Stimulated activated CD8-positive, alpha-beta memory T cell treated with anti-CD3 and anti-CD28 coated beads, Interleukin-4, amount 100 ng/mL, for 24 hours (primary cell): ENCODE results near the gene PREX1.
"Not testable (repeated sequence)": the region's sequence is repeated elsewhere in the genome, so short reads cannot be mapped to it uniquely, and the experiment has no call there.

Experiments used
- DNase-seq: peaks from one replicate; pipeline ENCODE4 v3.0.0-alpha.2; 2020; ENCODE audit warnings: low read depth

PREX1 gene

DNA sequence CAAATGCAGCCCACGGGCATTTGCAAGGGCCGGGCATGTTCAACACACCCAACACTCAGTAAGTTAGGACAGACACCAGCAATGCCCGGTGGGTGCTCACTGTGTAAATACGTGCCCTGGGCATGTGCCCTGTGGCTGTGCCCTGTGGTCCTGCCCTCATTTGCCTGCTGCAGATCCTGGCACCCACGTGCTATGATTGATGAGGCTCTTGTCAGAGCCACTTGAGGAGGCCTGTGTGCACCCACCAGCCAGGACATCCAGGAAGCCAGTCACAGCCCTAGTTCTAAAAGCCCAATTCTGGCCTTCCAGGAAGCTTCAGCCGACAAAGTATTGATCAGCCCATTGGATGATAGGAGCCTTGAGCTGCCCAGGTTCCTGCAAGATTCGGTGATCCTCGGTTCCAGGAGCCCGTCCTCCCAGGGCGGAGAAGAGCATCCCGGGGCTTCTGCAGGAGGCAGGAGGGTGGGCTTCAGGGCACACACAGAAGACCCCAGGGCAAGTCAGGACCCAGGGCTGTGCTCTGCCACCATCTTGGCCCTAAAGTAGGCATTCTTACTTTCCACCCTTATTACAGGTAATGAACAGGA, 223.9 kb downstream of the PREX1 start:
- DNase-seq: no peak

DNA sequence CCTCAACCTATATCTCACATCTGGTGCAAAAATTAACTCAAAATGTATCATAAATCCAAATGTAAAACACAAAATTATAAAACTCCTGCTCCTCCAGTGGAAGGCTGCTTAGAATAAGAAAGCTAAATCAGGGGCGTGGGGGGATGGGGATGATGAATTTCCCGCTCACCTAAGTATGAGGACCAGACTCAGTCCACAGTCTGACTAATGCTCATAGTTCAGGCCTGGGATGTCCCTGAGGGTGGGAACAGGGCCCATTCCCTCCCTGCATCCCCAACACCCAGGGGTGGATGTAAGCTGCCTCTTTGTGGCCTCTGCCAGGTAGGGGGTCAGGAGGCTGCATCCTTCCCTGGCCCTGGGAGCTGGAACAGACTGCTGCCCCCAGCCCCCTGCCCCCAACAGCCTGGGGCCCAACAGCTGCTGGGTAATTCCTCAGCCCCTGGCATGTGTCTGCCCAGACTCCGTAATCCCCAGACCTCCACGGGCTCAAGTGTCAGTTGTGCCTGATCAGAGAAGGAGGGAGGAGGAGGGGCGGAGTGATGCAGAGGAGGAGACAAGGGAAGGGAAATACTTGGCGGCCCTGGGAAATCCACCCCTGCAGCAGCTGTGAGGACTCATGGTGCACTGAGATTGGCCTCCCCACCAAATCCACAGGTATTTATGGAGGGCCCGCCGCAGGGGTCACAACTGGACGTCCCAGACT, 224.5 kb downstream of the PREX1 start:
- DNase-seq: no peak

DNA sequence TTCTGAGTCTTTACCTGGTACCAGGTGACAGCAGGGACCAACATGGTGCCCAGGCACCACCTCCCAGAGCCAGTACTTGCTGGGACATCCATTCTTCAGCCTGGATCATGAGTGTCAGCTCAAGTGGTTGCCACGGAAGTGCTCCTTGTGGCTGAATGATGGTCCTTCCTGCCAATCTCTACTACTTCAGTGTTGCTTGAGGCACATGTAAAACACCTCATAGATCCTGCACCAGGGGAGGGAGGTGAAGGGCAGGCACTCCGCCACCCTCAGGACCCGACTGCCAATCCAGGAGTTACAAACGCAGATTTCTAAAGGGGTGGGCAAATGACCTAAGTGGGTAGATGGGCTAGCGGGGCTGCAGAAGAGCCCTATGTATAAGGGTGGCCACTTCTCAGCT, 226.0 kb downstream of the PREX1 start:
- no peak for DNase-seq

DNA sequence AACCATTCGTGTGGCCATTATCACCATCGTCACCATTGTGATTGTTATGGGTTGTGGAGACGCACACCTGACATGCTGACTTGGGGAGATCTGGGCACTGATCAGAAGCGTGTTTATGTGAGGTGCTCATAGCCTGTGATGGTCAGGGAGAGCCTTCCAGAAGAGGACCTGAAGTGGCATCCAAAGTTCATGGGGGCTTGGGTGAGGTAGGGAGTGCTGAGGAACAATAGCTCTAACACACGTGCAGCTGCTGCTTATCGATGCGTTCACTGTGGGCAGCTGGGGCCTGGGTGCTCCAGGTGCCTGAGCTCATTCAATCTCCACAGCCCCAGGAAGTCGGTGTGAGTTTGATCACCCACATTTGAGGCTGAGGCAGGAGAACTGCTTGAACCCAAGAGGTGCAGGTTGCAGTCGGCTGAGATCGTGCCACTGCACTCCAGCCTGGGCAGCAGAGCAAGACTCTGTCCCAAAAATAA, 227.3 kb downstream of the PREX1 start:
- no peak for DNase-seq

DNA sequence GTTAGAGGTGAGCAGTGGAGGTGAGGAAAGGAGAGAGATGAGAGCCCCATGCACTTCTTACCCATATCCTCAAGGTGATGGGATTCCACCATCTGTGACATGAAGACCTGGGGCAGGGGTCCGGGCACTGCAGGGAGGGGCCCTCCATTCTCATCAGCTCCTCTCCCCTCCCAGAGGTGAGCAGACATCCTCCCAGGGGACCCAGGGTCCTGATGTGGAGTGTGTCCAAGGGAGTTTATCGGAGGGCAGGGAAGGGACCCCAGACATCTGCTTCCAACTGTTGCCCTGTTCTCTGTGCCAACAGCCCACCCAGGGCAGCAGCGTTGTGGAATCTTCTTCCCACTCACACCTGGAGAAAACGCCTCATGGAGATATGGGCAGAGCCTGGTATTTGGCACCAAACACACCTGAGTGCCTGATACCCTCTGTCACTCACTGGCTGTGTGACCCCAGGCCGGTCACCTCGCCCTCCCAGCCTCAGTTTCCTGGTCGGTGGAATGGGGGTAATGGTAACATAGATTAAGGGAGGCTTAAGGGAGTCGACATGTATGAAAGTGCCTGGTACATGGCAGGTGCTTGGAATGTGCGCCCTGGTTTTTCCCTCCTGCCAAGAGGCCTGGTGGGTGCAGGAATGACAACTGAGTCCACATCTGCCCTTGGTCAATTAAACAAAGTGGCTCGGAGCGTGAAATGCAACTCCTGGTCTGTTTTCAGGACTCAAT, 227.9 kb downstream of the PREX1 start:
- DNase-seq: no peak

DNA sequence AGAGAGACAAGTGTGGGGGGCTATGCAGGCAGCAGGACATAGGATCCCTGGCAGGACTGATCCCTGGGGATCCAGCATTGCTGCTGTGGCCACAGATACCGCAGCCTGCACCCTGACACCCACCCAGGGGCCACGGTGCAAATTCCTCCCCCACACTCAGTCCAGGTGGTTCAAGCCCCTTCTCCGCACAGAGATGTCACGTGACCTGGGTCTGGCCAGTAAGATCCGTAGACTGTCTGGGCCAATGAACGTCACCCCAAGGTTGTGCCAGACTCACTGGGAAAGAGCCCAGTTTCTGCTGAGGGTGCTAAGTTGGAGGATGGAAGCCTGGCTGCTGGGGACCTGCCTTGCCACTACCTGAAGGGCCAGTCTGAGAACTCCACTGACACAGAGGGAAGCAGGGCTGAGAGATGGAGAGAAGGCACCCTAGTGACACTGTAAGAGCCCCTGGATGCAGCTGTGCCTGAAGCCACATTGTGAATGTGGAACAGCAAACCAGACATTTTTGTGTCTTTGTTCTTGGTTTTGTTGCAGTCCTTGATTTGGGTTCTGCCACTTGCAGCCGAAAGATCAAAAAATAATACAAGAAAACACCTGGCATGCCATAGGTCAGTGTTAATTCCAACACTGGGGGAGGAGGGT, 228.6 kb downstream of the PREX1 start:
- DNase-seq: no peak

DNA sequence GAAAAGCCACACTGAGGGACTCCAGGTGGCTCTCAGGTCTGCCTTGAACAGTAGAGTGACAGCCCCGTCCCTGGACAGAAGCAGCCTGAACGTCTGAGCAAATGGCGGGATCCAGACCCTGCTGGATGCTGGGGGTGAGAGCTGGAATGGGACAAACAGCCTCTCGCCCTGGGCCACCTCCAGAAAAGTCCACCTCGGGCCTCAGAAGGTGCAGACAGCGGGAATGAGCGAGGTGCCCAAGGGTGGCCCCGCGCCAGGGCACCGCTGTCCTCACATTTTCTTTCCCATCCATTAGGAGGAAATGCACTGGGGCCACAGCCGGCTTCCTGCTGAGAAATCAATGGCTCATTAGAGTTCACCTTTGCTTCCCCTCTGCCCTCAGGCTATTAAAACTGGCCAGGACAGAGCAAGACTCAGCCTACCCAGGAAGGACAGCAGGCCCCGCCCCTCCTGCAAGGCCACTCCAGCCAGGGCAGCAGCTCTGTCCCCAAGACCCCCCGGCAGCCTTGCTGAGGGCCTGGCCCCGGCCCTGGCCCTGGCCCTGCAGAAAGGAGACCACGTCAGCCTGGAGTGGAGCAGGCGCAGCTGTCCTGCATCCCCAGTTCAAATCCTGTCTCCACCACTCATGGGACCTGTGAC, 229.4 kb downstream of the PREX1 start:
- DNase-seq: not testable (repeated sequence)

DNA sequence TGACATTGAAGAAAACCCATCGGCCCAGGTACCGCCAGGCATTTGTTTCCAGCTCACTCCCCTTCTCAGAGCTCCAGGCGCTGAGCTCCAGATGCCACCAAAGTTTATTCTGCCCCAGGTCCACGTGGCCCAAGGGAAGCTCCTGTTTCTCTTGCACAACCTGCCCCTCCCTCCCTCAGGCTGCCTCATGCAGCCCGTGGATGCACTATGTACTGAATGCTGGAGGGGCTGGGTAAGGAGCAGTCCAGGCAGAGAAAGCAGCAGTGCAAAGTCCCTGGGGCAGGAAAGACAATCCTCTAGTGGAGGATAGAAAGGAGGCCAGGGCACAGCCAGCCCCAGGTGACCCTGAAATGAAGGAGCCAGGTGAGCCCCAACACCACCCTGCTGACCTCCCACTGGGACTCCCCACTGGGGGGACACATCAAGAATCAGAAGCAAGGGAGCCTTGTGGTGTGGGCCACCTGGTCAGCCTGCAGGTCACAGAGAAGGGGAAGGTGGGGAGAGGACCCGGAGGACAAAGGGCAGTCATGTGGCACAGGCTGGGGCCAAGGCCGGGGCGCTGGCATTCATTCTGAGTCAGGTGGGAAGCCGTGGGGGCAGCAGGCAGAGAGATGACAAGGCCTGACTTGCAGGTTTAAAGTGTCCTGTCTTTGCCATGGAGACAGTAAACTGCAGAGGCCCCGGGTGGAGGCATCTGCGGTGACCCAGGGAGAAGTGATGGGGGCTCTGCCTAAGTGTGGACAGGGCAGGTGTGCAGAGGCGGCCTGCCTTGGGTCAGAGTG, 230.1 kb downstream of the PREX1 start:
- no peak for DNase-seq

DNA sequence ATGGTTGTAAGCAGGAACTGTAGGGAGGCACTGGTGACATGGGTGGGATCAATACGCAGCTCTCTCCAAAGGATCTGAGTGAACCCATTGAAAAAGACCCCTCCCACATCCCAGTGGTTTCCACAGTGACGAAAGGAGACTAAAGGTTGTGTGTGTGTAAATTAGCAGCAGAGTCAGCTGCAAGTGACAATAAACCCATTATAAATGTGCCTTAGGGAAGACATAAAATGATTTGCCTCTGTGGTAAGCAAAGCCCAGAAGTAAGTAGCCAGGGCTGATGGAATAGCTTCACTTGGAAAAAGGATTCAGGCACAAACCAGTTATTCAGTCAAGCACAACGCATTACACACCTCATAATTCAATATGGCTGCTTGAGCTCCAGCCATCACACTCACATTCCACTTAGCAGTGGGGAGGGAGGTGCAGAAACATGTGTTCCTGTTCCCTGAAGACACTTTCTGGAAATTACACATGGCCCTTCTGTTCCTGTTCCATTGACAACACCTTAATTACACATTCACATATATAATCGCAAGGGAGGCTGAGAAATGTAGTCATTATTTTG, 231.4 kb downstream of the PREX1 start:
- DNase-seq: no peak

DNA sequence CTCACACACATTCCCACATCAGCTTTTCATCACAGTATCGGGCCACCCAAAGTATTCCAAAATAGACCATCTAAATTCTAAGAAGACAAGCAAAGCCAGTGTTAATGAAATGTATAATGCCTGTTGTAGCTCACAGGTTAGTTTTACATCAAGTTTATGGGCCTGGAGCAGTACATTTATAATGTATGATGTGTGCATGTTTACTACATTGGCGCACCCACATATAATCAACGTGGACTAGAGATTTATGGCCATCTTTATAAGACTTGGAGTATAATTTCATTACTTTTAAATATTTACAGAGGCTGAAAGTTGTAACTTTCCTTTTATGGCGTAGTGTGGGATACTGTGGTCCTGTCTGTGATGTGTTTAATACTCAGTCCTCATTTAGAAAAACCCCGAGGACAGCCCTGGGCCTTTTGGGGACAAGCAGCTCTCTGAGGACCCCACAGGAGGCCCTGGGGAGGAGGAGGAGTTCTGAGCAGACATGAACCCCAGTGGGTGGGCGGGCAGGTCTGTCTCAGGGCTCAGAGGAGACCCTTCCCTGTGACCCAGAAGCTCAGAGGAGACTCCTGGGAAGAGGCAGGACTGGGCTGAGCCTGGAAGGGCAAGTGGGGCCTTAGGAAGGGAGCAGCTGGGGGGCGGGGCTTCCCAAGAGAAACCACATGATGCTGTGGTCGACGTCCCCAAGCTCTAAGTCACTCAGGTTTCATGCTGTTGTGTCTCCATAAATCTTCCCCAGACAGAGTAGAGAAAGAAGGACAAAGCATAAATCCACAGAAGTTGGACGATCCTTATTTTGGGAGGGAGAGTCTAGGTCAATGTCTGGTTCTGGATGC, 232.1 kb downstream of the PREX1 start:
- no peak for DNase-seq

DNA sequence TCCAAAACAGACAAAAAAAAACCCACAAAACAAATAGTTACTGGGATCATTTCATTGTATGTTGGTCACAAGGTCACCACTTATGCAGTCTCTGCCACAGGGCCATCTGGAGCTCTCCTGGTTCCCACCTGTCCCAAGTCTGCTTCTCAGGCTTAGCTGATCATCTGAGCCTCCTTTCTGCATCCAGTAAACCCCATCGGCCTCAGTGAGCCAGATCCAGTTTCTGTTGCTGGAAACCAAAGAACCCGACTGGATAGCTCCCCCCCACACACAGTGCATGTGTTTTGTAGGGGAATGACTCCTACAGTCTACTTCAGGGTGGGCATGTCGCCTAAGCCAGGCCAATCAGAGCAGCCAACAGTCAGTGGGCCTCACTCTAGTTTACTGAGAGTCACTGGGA, 233.3 kb downstream of the PREX1 start:
- no peak for DNase-seq

DNA sequence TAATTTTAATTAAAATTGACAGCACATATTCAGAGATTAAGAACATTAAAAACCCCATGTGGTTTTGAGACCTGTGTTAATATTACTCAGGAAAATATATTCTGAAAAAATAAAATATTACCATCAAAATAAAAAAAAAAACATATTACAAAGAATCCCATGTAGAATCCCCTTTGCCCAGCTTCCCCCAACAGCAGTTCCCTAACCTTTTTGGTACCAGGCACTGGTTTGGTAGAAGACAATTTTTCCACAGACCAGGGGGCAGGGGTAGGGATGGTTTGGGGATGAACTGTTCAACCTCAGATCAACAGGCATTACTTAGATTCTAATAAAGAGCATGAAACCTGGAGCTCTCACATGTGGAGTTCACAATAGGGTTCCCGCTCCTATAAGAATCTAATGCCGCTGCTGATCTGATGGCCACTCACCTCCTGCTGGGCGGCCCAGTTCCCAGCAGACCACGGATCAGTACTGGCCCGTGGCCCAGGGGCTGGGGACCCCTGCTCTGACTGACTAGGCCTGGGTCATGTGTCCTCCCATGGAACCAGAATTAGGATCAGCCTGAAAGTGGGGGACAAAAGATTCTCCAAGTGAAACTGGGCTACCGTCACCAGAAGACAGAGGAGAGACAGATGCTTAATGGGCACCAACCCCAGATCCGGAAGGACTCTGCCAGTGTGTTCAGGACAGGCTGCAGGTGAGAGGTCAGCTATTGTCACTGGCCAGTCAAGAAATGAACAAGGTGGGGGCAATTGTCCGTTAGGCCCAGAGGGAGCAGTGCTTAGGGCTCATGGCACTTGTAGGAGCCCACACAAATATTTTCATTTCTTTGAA, 235.5 kb downstream of the PREX1 start:
- no peak for DNase-seq

DNA sequence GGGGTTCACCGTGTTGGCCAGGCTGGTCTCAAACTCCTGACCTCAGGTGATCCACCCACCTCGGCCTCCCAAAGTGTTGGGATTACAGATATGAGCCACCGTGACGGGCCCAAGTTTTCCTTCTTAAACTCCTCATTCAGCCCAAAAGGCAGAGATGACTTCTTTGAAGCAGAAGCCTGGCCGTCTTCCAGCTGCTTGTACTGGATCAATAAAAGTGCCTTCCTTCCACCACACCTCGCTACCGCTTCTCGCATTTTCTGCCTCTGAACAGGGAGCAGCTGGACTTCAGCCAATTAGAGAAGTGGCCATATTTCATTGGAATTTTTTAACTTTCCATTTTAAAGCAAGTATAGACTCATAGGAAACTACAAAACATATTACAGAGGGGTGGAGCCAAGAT, 241.1 kb downstream of the PREX1 start:
- no peak for DNase-seq

DNA sequence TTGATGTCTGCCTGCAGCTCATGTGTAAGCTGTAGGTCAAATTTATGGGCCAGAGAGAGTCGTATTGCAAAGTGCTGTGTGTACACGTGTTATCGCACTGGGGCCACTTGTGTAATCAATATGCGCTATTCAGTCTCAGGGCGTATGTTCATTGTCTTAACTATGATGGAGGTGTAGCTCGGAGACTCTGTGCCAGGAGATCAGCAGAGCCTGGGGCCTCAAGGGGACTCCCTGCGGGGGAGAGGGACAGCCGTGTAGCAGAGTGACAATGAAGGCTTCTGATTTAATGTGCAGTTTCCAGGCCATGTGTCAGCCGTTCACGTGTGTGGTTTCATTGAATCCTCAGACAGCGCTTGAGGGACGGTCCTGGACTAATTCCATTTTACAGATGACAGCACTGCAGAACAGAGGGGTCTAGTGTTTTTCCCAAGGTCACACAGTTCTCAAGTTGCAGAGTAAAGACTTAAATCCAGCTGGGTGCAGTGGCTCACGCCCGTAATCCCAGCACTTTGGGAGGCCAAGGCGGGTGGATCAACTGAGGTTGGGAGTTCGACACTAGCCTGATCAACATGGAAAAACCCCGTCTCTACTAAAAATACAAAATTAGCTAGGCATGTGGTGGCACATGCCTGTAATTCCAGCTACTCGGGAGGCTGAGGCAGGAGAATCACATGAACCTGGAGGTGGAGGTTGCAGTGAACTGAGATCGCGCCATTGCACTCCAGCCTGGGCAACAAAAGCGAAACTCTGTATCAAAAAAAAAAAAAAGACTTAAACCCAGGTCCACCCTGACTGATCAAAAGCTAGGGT, 242.5 kb downstream of the PREX1 start:
- DNase-seq: no peak

DNA sequence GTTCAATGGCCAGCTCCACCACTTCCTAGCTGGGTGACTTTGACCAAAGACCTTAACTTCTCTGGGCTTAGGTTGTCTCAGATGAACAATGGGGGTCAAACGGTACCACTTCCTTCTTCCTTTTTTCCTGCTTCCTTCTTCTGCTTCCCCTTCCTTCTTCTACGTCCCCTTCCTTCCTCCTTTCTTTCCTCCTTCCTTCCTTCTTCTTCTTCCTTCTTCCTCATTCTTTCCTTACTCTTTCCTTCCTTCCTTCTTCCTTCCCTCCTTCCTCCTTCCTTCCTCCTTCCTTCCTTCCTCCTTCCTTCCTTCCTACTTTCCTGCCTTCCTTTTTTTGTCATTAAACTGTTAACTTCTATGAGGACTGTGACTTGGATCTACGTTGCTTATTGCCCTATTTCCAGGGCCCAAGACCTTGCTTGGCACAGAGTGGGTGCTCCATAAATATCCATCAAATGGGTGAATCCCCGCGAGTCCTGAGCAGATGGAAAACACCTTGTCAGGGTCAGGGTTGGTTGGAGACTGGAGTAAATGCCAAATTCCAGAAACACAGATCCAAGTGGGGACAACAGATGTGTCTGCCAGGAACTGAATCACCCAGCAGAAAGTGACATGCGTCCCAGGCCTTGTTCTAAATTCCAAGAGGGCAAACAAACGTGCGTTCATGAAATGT, 243.3 kb downstream of the PREX1 start:
- DNase-seq: no peak

DNA sequence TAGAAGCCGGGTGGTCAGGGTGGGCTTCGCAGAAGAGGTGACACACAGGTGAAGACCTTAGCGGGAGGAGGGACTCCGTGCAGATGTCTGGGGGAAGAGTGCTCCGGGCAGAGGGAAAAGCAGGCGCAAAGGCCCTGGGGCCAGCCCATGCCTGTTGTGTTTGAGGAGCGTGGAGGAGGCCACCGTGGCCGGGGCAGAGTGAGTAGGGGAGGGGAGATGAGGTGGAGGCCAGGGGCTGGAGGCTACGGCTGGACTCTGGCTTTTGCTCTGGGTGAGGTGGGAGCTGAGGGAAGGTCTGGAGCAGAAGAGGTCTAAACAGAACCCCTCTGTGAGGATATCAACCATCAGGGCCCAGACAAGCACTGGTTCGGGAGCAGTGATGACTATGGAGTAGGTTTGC, 244.0 kb downstream of the PREX1 start:
- no peak for DNase-seq

DNA sequence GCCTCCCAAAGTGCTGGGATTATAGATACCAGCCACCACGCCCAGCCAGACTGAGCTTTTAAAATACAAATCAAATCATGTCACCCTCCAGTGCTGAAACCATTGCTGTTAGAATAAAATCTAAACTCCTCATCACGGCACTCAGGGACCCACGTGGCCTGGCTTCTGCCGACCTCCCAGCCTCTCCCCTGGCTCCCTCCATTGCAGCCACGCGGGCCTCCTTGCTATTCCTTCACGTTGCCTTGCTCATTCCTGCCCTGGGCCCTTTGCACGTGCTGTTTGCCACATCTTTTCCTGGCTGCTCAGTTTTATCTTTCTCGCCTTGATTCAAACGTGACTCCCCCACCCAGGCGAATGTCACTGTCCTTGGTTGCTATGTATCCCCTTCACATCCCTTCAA, 244.6 kb downstream of the PREX1 start:
- no peak for DNase-seq

DNA sequence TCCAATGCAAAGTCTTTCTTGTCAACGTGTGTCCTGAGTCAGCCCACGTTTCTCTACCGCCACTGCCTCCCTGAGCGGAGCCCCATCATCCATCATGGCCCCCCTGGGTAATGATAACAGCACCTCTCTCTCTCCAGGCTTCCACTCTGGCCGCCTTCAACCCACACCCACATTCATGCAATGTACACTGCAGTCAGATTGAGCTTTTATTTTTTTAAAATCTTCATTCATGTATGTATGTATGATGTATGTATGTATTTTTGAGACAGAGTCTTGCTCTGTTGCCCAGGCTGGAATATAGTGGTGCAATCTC, 245.2 kb downstream of the PREX1 start:
- no peak for DNase-seq
